Testis (tissue), 2 donors: ENCODE measurements around the gene TMED3.

Source experiments
- CTCF ChIP-seq, 3 experiments: fragments of 450-650 bp in 2 of 3; fragments of 200-600 bp in 1 of 3; sonication (generic) in 1 of 3; IDR thresholded peaks; one replicate each; pipeline ENCODE4 v1.5.1; 2016 to 2019; ENCODE audit warnings: antibody characterized with exemption in 3 of 3, mild to moderate bottlenecking in 2 of 3, moderate library complexity in 1 of 3
- POLR2A ChIP-seq: fragments of 450-650 bp; IDR thresholded peaks from one replicate; pipeline ENCODE4 v1.6.1; 2017; ENCODE audit warnings: antibody characterized with exemption, mild to moderate bottlenecking, moderate library complexity

DNA sequence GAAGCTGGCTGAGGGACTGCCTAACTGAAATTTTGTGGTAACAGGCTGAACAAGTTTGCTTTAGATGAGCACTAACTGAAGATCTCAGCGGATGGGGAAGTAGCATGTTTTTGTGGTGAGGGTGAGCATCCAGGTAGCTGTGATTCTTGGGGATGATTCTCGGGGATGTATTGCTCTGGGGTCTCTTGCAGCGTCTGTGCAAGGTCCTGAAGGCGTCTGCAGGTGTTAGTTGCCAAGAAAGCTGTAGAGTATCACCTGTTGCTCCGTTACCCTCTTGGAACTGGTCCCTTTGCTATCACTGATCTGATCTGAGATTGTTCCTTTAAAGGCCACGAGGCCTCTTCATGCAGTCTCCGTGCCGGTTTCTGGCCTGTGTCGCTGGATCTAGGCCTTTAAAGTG, 6.0 kb downstream of the TMED3 start:
- TF ChIP-seq POLR2A (no peak), CTCF (IDR thresholded peaks at IDR 0.05) (no peak)
